ENCODE data around the gene ANKRD11. TPM values are rescaled to one million over a fixed set of nuclear protein-coding genes. Genes with fewer than 3 reads are reported as not detected.

The ANKRD11 gene
- polyA plus RNA-seq, 4 donors = 48.4 to 86.7 (median 65.5) TPM

Other genes starting within 250 kb of the ANKRD11 start
- gene SPG7, start 17.8 kb upstream of the ANKRD11 start, polyA plus RNA-seq = 100 to 1,000 TPM in 3 of 4 donors, 10 to 100 TPM in 1; 89.1 to 245 (median 179) TPM
- 1,000 to 10,000 TPM; 3,166 to 8,355 (median 5,738) TPM for gene RPL13, start 70.1 kb upstream of the ANKRD11 start, polyA plus RNA-seq
- gene CPNE7, start 85.2 kb upstream of the ANKRD11 start, polyA plus RNA-seq = 10 to 100 TPM in 2 of 4 donors, 1 to 10 TPM in 1, under 1 TPM in 1; 0.22 to 20.3 (median 7.9) TPM
- gene DPEP1, start 123.1 kb upstream of the ANKRD11 start, polyA plus RNA-seq = 100 to 1,000 TPM; 125 to 375 (median 342) TPM
- gene CHMP1A, start 167.1 kb upstream of the ANKRD11 start, polyA plus RNA-seq = 100 to 1,000 TPM in 2 of 4 donors, 10 to 100 TPM in 2; 78.6 to 202 (median 138) TPM
- gene SPATA33, start 167.3 kb upstream of the ANKRD11 start, polyA plus RNA-seq = 10 to 100 TPM in 1 of 4 donors, 1 to 10 TPM in 3; 6.5 to 17.0 (median 8.1) TPM
- gene CDK10, start 196.1 kb upstream of the ANKRD11 start, polyA plus RNA-seq = 100 to 1,000 TPM; 100 to 239 (median 167) TPM
- gene SPATA2L, start 211.1 kb upstream of the ANKRD11 start, polyA plus RNA-seq = 10 to 100 TPM in 3 of 4 donors, 1 to 10 TPM in 1; 9.2 to 42.7 (median 24.9) TPM
- gene VPS9D1, start 230.3 kb upstream of the ANKRD11 start, polyA plus RNA-seq = 10 to 100 TPM; 12.3 to 48.5 (median 28.8) TPM
- 10 to 100 TPM; 19.3 to 37.1 (median 28.2) TPM for gene ZNF276, start 231.0 kb upstream of the ANKRD11 start, polyA plus RNA-seq

Data from small intestine (tissue), 4 donors.